ENCODE data around the gene ABAT. TPM values are rescaled to one million over a fixed set of nuclear protein-coding genes. Genes with fewer than 3 reads are reported as not detected.

ABAT gene
- total and polyA plus RNA-seq, 10 of the 15 experiments (the other 5 are each of a cell fraction or from before 2014, with no cell fraction given) = 1.0 to 10.6 (median 1.9) TPM

DNA sequence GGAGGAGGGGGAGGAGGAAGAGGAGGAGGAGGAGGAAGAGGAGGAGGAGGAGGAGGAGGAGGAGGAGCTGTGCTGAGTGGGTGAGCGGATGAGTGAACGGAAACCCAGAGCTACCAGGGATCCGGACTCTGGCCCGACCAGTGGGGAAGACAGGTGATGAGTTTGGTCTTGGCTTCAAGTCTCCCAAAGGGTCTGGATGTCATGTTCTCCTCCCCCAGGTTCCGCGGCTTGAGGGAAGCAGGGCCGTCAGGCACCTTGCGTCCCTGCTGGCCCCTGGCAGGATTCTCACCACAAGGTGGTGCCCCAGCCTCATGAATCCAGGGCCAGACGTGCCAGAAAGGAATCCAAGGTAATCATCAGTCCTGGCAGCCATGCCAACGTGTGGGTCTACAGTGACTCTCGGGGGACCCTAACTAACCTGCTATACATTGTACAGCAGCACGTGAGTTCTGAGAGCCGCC, 13.5 kb upstream of the ABAT start:
- RAD21 ChIA-PET (ENCODE audit: unreplicated experiment) = interaction anchor here (0.6 to 4.8 kb wide), 9 partner anchors 86 to 474 kb away, joined by 3 to 32 read pairs (median 4); no protein-coding TSS in a partner anchor
- H3K36me3 ChIP-seq (ENCODE audit: control insufficient read depth in 2 of 2, insufficient read depth in 2 of 2, low read length in 1 of 2) = no peaks in the 10 kb centered on the region
- no peaks in the 10 kb centered on the region for H3K27me3 ChIP-seq (replicated peaks in 1 of 2; ENCODE audit: control insufficient read depth in 2 of 2, insufficient read depth in 2 of 2, low read length in 1 of 2)
- in situ Hi-C loops (cut with MboI) = loop anchor here (5.0 kb wide), 1 partner anchor 136 kb away; the partner anchor contains the start of genes PMM2 and TMEM186
- SMC1A ChIA-PET (ENCODE audit: uncharacterized antibody, unreplicated experiment) = interaction anchor here (0.8 to 5.8 kb wide), 6 partner anchors 8 to 219 kb away, joined by 3 to 37 read pairs (median 4); partner anchors contain the start of gene LITAFD
- no peak overlapping the region for H2AFZ ChIP-seq (ENCODE audit: control insufficient read depth, low read depth, low read length)
- H3K27ac ChIP-seq (ENCODE audit: control insufficient read depth, insufficient read depth) = no peak overlapping the region
- H3K4me1 ChIP-seq (ENCODE audit: control insufficient read depth, insufficient read depth, low read length) = peaks cover under 1% of the 10 kb centered on the region; the same call in 1 of the 2 replicates
- no peaks in the 10 kb centered on the region for H3K9me3 ChIP-seq (replicated peaks; ENCODE audit: control insufficient read depth, insufficient read depth, low read length)
- FAIRE-seq = no peak
- no peak overlapping the region for H3K4me2 ChIP-seq (ENCODE audit: control insufficient read depth, insufficient read depth)
- peak; percentile 86 for ATAC-seq
- POLR2A ChIA-PET = interaction anchor here (0.8 kb wide), 1 partner anchor 208 kb away, joined by 3 read pairs; the partner anchor contains the start of gene CARHSP1
- BruUV-seq (replicated peaks) = no TSS peak
- no peaks in the 10 kb centered on the region for H4K20me1 ChIP-seq (ENCODE audit: control insufficient read depth, insufficient read depth)
- DNase-seq (ENCODE audit: low read depth, low spot score) = no peak
- intact Hi-C loops (cut with micrococcal nuclease; ENCODE audit: unreplicated experiment) = loop anchor here (1.0 to 2.0 kb wide), 3 partner anchors 131 to 474 kb away; no protein-coding TSS in a partner anchor
- 42% methylated on average over 13 of the region's 13 CpGs for WGBS (ENCODE audit: insufficient coverage, insufficient replicate concordance, low lambda C conversion rate, missing lambda C conversion rate)
- no peaks in the 10 kb centered on the region for H3K79me2 ChIP-seq (ENCODE audit: control insufficient read depth, insufficient read depth, low read length)
- no peak overlapping the region for H3K4me3 ChIP-seq
- 0 out of 2 replicates have a peak, but pooled peaks have one; percentile 25 for TF ChIP-seq ZNF207 (IDR thresholded peaks at IDR 0.05; ENCODE audit: borderline replicate concordance)
- TF ChIP-seq BHLHE40 (IDR thresholded peaks at IDR 0.05; ENCODE audit: borderline replicate concordance in 1 of 2, low read depth in 2 of 2, low read length in 1 of 2) = peak in 1 of 2 experiments; percentile 35; a peak in 1 of 4 replicates
- TF ChIP-seq, protein P1, sequence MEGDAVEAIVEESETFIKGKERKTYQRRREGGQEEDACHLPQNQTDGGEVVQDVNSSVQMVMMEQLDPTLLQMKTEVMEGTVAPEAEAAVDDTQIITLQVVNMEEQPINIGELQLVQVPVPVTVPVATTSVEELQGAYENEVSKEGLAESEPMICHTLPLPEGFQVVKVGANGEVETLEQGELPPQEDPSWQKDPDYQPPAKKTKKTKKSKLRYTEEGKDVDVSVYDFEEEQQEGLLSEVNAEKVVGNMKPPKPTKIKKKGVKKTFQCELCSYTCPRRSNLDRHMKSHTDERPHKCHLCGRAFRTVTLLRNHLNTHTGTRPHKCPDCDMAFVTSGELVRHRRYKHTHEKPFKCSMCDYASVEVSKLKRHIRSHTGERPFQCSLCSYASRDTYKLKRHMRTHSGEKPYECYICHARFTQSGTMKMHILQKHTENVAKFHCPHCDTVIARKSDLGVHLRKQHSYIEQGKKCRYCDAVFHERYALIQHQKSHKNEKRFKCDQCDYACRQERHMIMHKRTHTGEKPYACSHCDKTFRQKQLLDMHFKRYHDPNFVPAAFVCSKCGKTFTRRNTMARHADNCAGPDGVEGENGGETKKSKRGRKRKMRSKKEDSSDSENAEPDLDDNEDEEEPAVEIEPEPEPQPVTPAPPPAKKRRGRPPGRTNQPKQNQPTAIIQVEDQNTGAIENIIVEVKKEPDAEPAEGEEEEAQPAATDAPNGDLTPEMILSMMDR (IDR thresholded peaks at IDR 0.05 in 2 of 3, conservative IDR thresholded peaks at IDR 0.05 in 1 of 3; ENCODE audit: control insufficient read depth in 2 of 3, extremely low read depth in 1 of 3, insufficient read depth in 1 of 3, low read depth in 3 of 3, low read length in 3 of 3) = peak; percentile 42 to 69 (median 59)
- peak; percentile 75 for TF ChIP-seq RAD21 (IDR thresholded peaks at IDR 0.05; ENCODE audit: insufficient read depth, low read depth, low read length)
- TF ChIP-seq, protein P2, sequence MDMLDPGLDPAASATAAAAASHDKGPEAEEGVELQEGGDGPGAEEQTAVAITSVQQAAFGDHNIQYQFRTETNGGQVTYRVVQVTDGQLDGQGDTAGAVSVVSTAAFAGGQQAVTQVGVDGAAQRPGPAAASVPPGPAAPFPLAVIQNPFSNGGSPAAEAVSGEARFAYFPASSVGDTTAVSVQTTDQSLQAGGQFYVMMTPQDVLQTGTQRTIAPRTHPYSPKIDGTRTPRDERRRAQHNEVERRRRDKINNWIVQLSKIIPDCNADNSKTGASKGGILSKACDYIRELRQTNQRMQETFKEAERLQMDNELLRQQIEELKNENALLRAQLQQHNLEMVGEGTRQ (IDR thresholded peaks at IDR 0.05; ENCODE audit: borderline replicate concordance, low read depth, low read length) = no peak
- TF ChIP-seq NFXL1 (IDR thresholded peaks at IDR 0.05; ENCODE audit: borderline replicate concordance) = peak; percentile 70; the same call in 1 of the 2 replicates
- TF ChIP-seq YY1 (IDR thresholded peaks at IDR 0.05; ENCODE audit: low read depth, low read length) = 0 out of 2 replicates have a peak, but pooled peaks have one; percentile 45
- no peak for TF ChIP-seq SRF (IDR thresholded peaks at IDR 0.05; ENCODE audit: low read depth in 2 of 2, low read length in 2 of 2)
- no peak for TF ChIP-seq SP1 (IDR thresholded peaks at IDR 0.05; ENCODE audit: low read depth, low read length)
- peak; percentile 52 for TF ChIP-seq SMC3 (IDR thresholded peaks at IDR 0.05; ENCODE audit: borderline replicate concordance, low read length)
- peak; percentile 41; the same call in 1 of the 2 replicates for TF ChIP-seq RB1 (IDR thresholded peaks at IDR 0.05; ENCODE audit: borderline replicate concordance)
- 0 out of 2 replicates have a peak, but pooled peaks have one; percentile 32 for TF ChIP-seq NBN (IDR thresholded peaks at IDR 0.05)
- H3K9ac ChIP-seq (ENCODE audit: control insufficient read depth, insufficient read depth, low read length) = no peak overlapping the region
- CTCF ChIA-PET = interaction anchor here (0.7 to 7.7 kb wide), 12 partner anchors 10 to 478 kb away, joined by 3 to 72 read pairs (median 4); partner anchors contain the start of genes LITAFD, PMM2 and TMEM186

All from GM12878 (cell line).